Parathyroid adenoma (tissue), 2 donors: ENCODE data around the gene PAX5.

Experiments used
- H2AFZ ChIP-seq: fragments of 300-600 bp; sonication (generic); one replicate; pipeline ENCODE4 v1.7.0; 2017; ENCODE audit warnings: antibody characterized with exemption, mild to moderate bottlenecking
- H3K27ac ChIP-seq: fragments of 300-600 bp; sonication (generic); one replicate; pipeline ENCODE4 v1.7.0; 2017
- H3K27me3 ChIP-seq: fragments of 300-600 bp; sonication (generic); one replicate; pipeline ENCODE4 v1.7.0; 2017; ENCODE audit warnings: low read length; ENCODE audit not compliant: control insufficient read depth, insufficient read depth
- H3K36me3 ChIP-seq: fragments of 300-600 bp; sonication (generic); one replicate; pipeline ENCODE4 v1.7.0; 2017; ENCODE audit warnings: low read length; ENCODE audit not compliant: control insufficient read depth, insufficient read depth
- H3K4me1 ChIP-seq: fragments of 300-600 bp; sonication (generic); one replicate; pipeline ENCODE4 v1.7.0; 2017; ENCODE audit warnings: control low read depth
- H3K4me2 ChIP-seq: fragments of 300-600 bp; sonication (generic); one replicate; pipeline ENCODE4 v1.7.0; 2017; ENCODE audit warnings: low read length
- H3K4me3 ChIP-seq: fragments of 300-600 bp; sonication (generic); one replicate; pipeline ENCODE4 v1.7.0; 2017; ENCODE audit warnings: low read depth, low read length
- H3K79me2 ChIP-seq: fragments of 300-600 bp; sonication (generic); one replicate; pipeline ENCODE4 v1.7.0; 2017; ENCODE audit warnings: control low read depth
- H3K9ac ChIP-seq: fragments of 300-600 bp; sonication (generic); one replicate; pipeline ENCODE4 v1.7.0; 2017; ENCODE audit warnings: mild to moderate bottlenecking
- H3K9me3 ChIP-seq: fragments of 300-600 bp; sonication (generic); one replicate; pipeline ENCODE4 v1.7.0; 2017; ENCODE audit warnings: low read length; ENCODE audit not compliant: control insufficient read depth
- TF ChIP-seq, protein P1 (sequence below): fragments of 300-600 bp; sonication (generic); IDR thresholded peaks from one replicate; pipeline ENCODE4 v1.7.0; 2017; ENCODE audit warnings: antibody characterized with exemption, mild to moderate bottlenecking
- donor health status: primary hyperparathyroidism.

PAX5 gene

DNA sequence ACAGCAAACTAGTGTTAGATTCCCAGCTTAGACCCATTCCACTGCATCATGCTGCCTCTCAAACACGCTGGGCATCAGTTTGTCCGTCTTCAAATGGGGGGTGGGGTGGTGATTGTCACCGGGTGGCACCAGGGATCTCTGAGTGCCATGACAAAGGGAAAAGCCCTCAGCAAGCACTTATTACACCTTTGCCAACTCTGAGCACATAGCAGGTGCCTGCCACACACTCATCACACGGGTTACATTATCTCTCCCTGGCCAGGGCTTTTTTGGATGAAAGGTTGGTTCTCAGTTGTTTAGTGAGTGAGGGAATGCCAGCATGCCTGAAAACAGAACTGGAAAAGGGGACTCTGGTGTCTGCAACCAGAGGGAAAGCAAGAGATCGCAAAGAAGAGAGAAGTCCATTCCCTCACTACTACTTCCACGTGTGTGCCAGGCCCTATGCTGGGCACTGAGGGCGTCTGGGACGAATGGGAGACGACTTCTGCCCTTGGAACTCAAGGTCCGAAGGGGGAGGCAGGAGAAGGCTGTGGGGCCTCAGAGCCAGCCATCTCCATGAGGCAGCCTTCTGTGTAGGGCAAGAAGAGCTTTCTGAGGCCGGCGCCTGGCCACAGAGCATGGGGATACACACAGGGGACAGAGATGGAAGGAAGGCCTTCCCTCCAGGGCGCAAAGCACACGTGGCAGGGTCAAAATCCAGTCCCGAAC, 48.9 kb downstream of the PAX5 start:
- no peak overlapping the region for H3K9ac ChIP-seq
- TF ChIP-seq, protein P1, sequence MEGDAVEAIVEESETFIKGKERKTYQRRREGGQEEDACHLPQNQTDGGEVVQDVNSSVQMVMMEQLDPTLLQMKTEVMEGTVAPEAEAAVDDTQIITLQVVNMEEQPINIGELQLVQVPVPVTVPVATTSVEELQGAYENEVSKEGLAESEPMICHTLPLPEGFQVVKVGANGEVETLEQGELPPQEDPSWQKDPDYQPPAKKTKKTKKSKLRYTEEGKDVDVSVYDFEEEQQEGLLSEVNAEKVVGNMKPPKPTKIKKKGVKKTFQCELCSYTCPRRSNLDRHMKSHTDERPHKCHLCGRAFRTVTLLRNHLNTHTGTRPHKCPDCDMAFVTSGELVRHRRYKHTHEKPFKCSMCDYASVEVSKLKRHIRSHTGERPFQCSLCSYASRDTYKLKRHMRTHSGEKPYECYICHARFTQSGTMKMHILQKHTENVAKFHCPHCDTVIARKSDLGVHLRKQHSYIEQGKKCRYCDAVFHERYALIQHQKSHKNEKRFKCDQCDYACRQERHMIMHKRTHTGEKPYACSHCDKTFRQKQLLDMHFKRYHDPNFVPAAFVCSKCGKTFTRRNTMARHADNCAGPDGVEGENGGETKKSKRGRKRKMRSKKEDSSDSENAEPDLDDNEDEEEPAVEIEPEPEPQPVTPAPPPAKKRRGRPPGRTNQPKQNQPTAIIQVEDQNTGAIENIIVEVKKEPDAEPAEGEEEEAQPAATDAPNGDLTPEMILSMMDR, result no peak
- no peak overlapping the region for H3K4me3 ChIP-seq
- H2AFZ ChIP-seq, result no peak overlapping the region
- peaks cover 3% of the 10 kb centered on the region for H3K27me3 ChIP-seq
- H3K27ac ChIP-seq, result no peak overlapping the region
- no peak overlapping the region for H3K4me2 ChIP-seq
- H3K9me3 ChIP-seq, result no peaks in the 10 kb centered on the region
- H3K36me3 ChIP-seq, result no peaks in the 10 kb centered on the region
- no peaks in the 10 kb centered on the region for H3K4me1 ChIP-seq
- H3K79me2 ChIP-seq, result no peaks in the 10 kb centered on the region

GRCh38 chr9:36980148-36980974, 53.7 kb downstream of the PAX5 start:
- Histone ChIP-seq H2AFZ (no peak overlapping the region), H3K27me3 (peaks cover 3% of the 10 kb centered on the region)

DNA sequence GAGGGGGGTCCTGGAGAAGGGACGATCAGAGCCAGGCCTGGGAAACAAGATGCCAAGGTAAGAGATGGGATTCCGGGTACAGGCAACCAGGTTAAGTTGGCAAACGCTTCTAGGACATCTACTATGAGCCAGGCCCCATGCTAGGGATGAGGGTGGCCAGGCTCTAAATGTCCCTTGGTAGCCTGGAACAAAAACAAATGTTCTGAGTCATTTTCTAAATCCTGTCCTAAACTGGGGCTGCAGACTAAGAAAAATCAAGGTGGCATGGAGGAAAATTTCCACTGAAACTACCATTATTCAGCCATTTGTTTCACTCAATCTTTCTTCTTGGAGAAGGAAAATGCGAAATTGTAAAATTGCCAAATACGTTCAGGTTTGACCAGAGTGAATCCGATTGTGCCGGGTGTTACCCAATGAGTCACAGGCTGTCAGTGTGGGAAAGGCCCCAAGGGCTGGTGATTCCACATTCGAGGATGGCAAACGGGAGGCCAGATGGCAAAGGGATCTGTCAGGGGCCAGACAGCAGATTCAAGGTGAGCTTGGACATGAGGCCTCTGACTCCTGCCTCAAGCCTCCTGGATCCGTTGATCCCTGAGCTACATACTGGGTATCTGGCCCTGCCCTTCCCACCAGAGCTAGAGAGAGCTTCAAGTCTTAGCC, 57.6 kb downstream of the PAX5 start:
- H3K9me3 ChIP-seq, result no peaks in the 10 kb centered on the region
- no peak overlapping the region for H3K9ac ChIP-seq
- no peak overlapping the region for H2AFZ ChIP-seq
- no peaks in the 10 kb centered on the region for H3K4me1 ChIP-seq
- H3K4me3 ChIP-seq, result no peak overlapping the region
- H3K79me2 ChIP-seq, result no peaks in the 10 kb centered on the region
- H3K4me2 ChIP-seq, result no peak overlapping the region
- H3K36me3 ChIP-seq, result no peaks in the 10 kb centered on the region
- H3K27me3 ChIP-seq, result no peaks in the 10 kb centered on the region
- TF ChIP-seq, protein P1, result no peak
- H3K27ac ChIP-seq, result no peak overlapping the region

More at GRCh38 chr9:36980148-36980974, 53.7 kb downstream of the PAX5 start:
- H3K79me2 ChIP-seq, result no peaks in the 10 kb centered on the region
- H3K4me1 ChIP-seq, result no peaks in the 10 kb centered on the region
- H3K4me2 ChIP-seq, result no peak overlapping the region
- H3K4me3 ChIP-seq, result no peak overlapping the region
- TF ChIP-seq, protein P1, result no peak
- no peaks in the 10 kb centered on the region for H3K36me3 ChIP-seq
- no peaks in the 10 kb centered on the region for H3K9me3 ChIP-seq
- H3K27ac ChIP-seq, result no peak overlapping the region
- no peak overlapping the region for H3K9ac ChIP-seq

- no peaks in the 10 kb centered on the region for H3K4me1 ChIP-seq
- H3K9ac ChIP-seq, result no peak overlapping the region
- no peak overlapping the region for H3K4me3 ChIP-seq
- no peak overlapping the region for H3K27ac ChIP-seq
- H2AFZ ChIP-seq, result no peak overlapping the region
- H3K4me2 ChIP-seq, result no peak overlapping the region
- H3K27me3 ChIP-seq, result no peaks in the 10 kb centered on the region
- TF ChIP-seq, protein P1, result no peak
- no peaks in the 10 kb centered on the region for H3K79me2 ChIP-seq
- no peaks in the 10 kb centered on the region for H3K36me3 ChIP-seq
- H3K9me3 ChIP-seq, result no peaks in the 10 kb centered on the region
These were observed 59.3 kb downstream of the PAX5 start for GRCh38 chr9:36974731-36975130.
